Endodermal cell (in vitro differentiated cells): ENCODE data around the gene ZNF597. TPM values are rescaled to one million over a fixed set of nuclear protein-coding genes. Genes with fewer than 3 reads are reported as not detected.

Experiments
- DNase-seq: peaks from one replicate; pipeline ENCODE4 v3.0.0-alpha.2; 2017
- H3K27ac ChIP-seq: 2 replicates; pipeline ENCODE4 v1.5.1; 2013; ENCODE audit warnings: mild to moderate bottlenecking, low read depth, low read length, moderate library complexity
- H3K27me3 ChIP-seq: 2 replicates; pipeline ENCODE4 v1.6.1; 2013; ENCODE audit warnings: mild to moderate bottlenecking, low read length, moderate library complexity; ENCODE audit not compliant: insufficient read depth, control insufficient read depth, poor library complexity, severe bottlenecking
- H3K36me3 ChIP-seq: 2 replicates; pipeline ENCODE4 v1.7.0; 2013; ENCODE audit warnings: mild to moderate bottlenecking, low read length, moderate library complexity; ENCODE audit not compliant: control insufficient read depth, insufficient read depth
- H3K4me1 ChIP-seq: one replicate; pipeline ENCODE4 v1.7.0; 2013; ENCODE audit warnings: low read length; ENCODE audit not compliant: control insufficient read depth, insufficient read depth
- H3K4me3 ChIP-seq: 2 replicates; pipeline ENCODE4 v1.5.1; 2013; ENCODE audit warnings: mild to moderate bottlenecking, low read length, moderate library complexity
- H3K9ac ChIP-seq: 2 replicates; pipeline ENCODE4 v1.6.1; 2013; ENCODE audit warnings: mild to moderate bottlenecking, low read length, moderate library complexity; ENCODE audit not compliant: poor library complexity, severe bottlenecking; ENCODE audit errors: extremely low read depth
- H3K9me3 ChIP-seq: 2 replicates; pipeline ENCODE4 v1.6.1; 2013; ENCODE audit warnings: mild to moderate bottlenecking, low read length, moderate library complexity; ENCODE audit not compliant: control insufficient read depth
- H3K27ac Mint-ChIP-seq: 2 replicates; pipeline ENCODE4 v1.8.0; 2020; ENCODE audit warnings: mixed read lengths
- H3K27me3 Mint-ChIP-seq: 2 replicates; pipeline ENCODE4 v1.8.0; 2021; ENCODE audit warnings: mild to moderate bottlenecking, mixed read lengths; ENCODE audit not compliant: insufficient read depth
- H3K36me3 Mint-ChIP-seq: 2 replicates; pipeline ENCODE4 v1.8.0; 2020; ENCODE audit warnings: low read depth, mixed read lengths
- H3K4me1 Mint-ChIP-seq: 2 replicates; pipeline ENCODE4 v1.8.0; 2020; ENCODE audit warnings: mixed read lengths
- H3K4me3 Mint-ChIP-seq: 2 replicates; pipeline ENCODE4 v1.8.0; 2020; ENCODE audit warnings: mild to moderate bottlenecking, moderate library complexity, mixed read lengths
- H3K9me3 Mint-ChIP-seq: 2 replicates; pipeline ENCODE4 v1.8.0; 2020; ENCODE audit warnings: mild to moderate bottlenecking, mixed read lengths
- CTCF ChIP-seq: fragments of 200-600 bp; sonication (generic); conservative IDR thresholded peaks from 2 replicates; pipeline ENCODE4 v1.5.0; 2021; ENCODE audit warnings: antibody characterized with exemption, mild to moderate bottlenecking
- WGBS, 2 experiments: methylation state at CpG; one replicate each; pipeline versions ENCODE4 v1.1.5 to v1.1.7; 2013; ENCODE audit warnings: missing lambda C conversion rate in 2 of 2, mixed read lengths in 1 of 2; ENCODE audit not compliant: insufficient coverage in 1 of 2, insufficient read length in 1 of 2; 5-methylcytosine and 5-hydroxymethylcytosine counted together
- long read RNA-seq, 4 experiments: library from polyadenylated mRNA in 2 of 4; library from RNA in 1 of 4; library from capped mRNA in 1 of 4; stranded (forward) in 3 of 4; unstranded in 1 of 4; transcript quantifications; one replicate each; pipeline ENCODE4 v2.0.0, GENCODE V29; 2020 to 2021; ENCODE audit warnings: inconsistent platforms in 1 of 4
- polyA plus RNA-seq, 2 experiments: library from polyadenylated mRNA; stranded (reverse); fragments of 50-300 nt; gene quantifications; one replicate each; pipeline ENCODE4 v1.2.3, GENCODE V29; 2013
- total RNA-seq, 2 donors: library from RNA; stranded (reverse); fragmentation: NEBNext Ultra II Directional in 1 of 2; extraction: Animal tissue kit (Norgen Biotek cat#: 25700) in 1 of 2; gene quantifications; 2 replicates in 1 of 2; 3 replicates in 1 of 2; pipeline ENCODE4 v1.2.1, GENCODE V29; 2021

ZNF597 gene
- total RNA-seq = 1 to 10 TPM; 2.0 to 3.1 TPM
- 2.4 TPM for polyA plus RNA-seq (2013, experiment 1 of 2)
- 2.2 TPM for polyA plus RNA-seq (2013, experiment 2 of 2)
- long read RNA-seq, experiment 1, full-length matches to known transcripts = 2 of 7 reads
- long read RNA-seq, experiment 1, partial matches to known transcripts = 1 of 7 reads
- long read RNA-seq, experiment 1, other reads (novel, unspliced or antisense) = 4 of 7 reads
- long read RNA-seq, experiment 2, full-length matches to known transcripts = 10 of 12 reads
- long read RNA-seq, experiment 2, partial matches to known transcripts = 1 of 12 reads
- long read RNA-seq, experiment 2, other reads (novel, unspliced or antisense) = 1 of 12 reads
- long read RNA-seq, experiment 3, full-length matches to known transcripts = 5 of 6 reads
- long read RNA-seq, experiment 3, partial matches to known transcripts = 0 of 6 reads
- long read RNA-seq, experiment 3, other reads (novel, unspliced or antisense) = 1 of 6 reads
- long read RNA-seq, experiment 4, full-length matches to known transcripts = 2 of 4 reads
- long read RNA-seq, experiment 4, partial matches to known transcripts = 0 of 4 reads
- long read RNA-seq, experiment 4, other reads (novel, unspliced or antisense) = 2 of 4 reads

- peak within 1 kb of the TSS; percentile 96 for H3K27ac Mint-ChIP-seq
- peak within 1 kb of the TSS; percentile 85 for H3K4me3 Mint-ChIP-seq
- H3K9ac ChIP-seq = peak within 1 kb of the TSS; percentile 76
- H3K4me1 Mint-ChIP-seq = peaks cover 2% of the 10 kb centered on the region
- H3K9me3 ChIP-seq = peaks cover 9% of the 10 kb centered on the region
- H3K27me3 ChIP-seq = no peaks in the 10 kb centered on the region
- peak; percentile 92 for DNase-seq
- H3K9me3 Mint-ChIP-seq = peaks cover 36% of the 10 kb centered on the region
- H3K27me3 Mint-ChIP-seq = peaks cover 12% of the 10 kb centered on the region
- 52 to 59% methylated on average over 27 to 61 of the region's 61 CpGs for WGBS, 2 experiments
- H3K4me1 ChIP-seq = no peaks in the 10 kb centered on the region
- peaks cover 27% of the 10 kb centered on the region for H3K36me3 Mint-ChIP-seq
- H3K36me3 ChIP-seq = peaks cover 16% of the 10 kb centered on the region
- H3K4me3 ChIP-seq = peak within 1 kb of the TSS; percentile 97
- peak within 1 kb of the TSS; percentile 64 for H3K27ac ChIP-seq
- no peak for TF ChIP-seq CTCF
Observed at GRCh38 chr16:3443108-3444031, at the start of gene ZNF597, which contains the start of gene NAA60. ZNF597 (minus strand) TSS chr16:3443504; CDS start chr16:3443153, 351 bp downstream. NAA60 (plus strand) TSS chr16:3443680; CDS start chr16:3476228, 32,548 bp downstream.

- Mint-ChIP-seq H3K27me3 (no peaks in the 10 kb centered on the region), H3K4me3 (no peak overlapping the region), H3K9me3 (no peaks in the 10 kb centered on the region), H3K36me3 (peaks cover 2% of the 10 kb centered on the region), H3K4me1 (no peaks in the 10 kb centered on the region), H3K27ac (no peak overlapping the region)
- WGBS, 2 experiments = 79 to 85% methylated on average over 2 to 10 of the region's 10 CpGs
- Histone ChIP-seq H3K27ac (no peak overlapping the region), H3K4me3 (no peak overlapping the region), H3K36me3 (no peaks in the 10 kb centered on the region), H3K27me3 (no peaks in the 10 kb centered on the region), H3K9me3 (no peaks in the 10 kb centered on the region), H3K4me1 (no peaks in the 10 kb centered on the region), H3K9ac (no peak overlapping the region)
- peak; percentile 40 for DNase-seq
- TF ChIP-seq CTCF = no peak
Observed at GRCh38 chr16:3492356-3492755, 49.1 kb upstream of the ZNF597 start.
